K562 (cell line): Measurements from ENCODE around the gene ATP6V0A1. TPM values are rescaled to one million over a fixed set of nuclear protein-coding genes. Genes with fewer than 3 reads are reported as not detected.

Experiments used
- ARID1B ChIP-seq: fragments of 450-650 bp; IDR thresholded peaks from 2 replicates; pipeline ENCODE4 v1.6.1; 2016; ENCODE audit warnings: antibody characterized with exemption, mild to moderate bottlenecking, inconsistent platforms
- BRD4 ChIP-seq: fragments of 200-600 bp; sonication (generic); IDR thresholded peaks from 2 replicates; pipeline ENCODE4 v1.6.1; 2017; ENCODE audit warnings: inconsistent platforms
- CREM ChIP-seq: IDR thresholded peaks from 2 replicates; pipeline ENCODE4 v1.6.1; 2014; ENCODE audit warnings: antibody characterized with exemption, low read depth
- ELF2 ChIP-seq: fragments of 250-450 bp; sonication (Bioruptor Pico); IDR thresholded peaks from 2 replicates; pipeline ENCODE4 v1.5.0; 2021; ENCODE audit warnings: mild to moderate bottlenecking
- GABPA ChIP-seq: fragments of 200-800 bp; sonication (Bioruptor generic); conservative IDR thresholded peaks from 2 replicates; pipeline ENCODE4 v1.6.1; 2016; ENCODE audit warnings: low read depth, missing genetic modification characterization, missing compliant biosample characterization
- JUN ChIP-seq, 2 experiments: sonication (generic) in 1 of 2; formaldehyde crosslinking in 1 of 2; IDR thresholded peaks; 2 replicates each; pipeline versions ENCODE4 v1.6.1 to v1.8.0; 2012 to 2022; ENCODE audit warnings: borderline replicate concordance in 2 of 2, mild to moderate bottlenecking in 2 of 2, improper control_type of control experiment in 1 of 2, low read depth in 1 of 2, low read length in 1 of 2, missing genetic modification reagents in 1 of 2
- KAT7 ChIP-seq: sonication (generic); formaldehyde crosslinking; IDR thresholded peaks from 2 replicates; pipeline ENCODE4 v1.8.0; 2022; ENCODE audit warnings: missing genetic modification reagents, mild to moderate bottlenecking, borderline replicate concordance
- MCM3 ChIP-seq: fragments of 450-650 bp; IDR thresholded peaks from 2 replicates; pipeline ENCODE4 v1.6.1; 2016
- NR2C2 ChIP-seq, 2 experiments: fragments of 200-800 bp in 1 of 2; sonication (Bioruptor generic) in 1 of 2; sonication (generic) in 1 of 2; formaldehyde crosslinking in 1 of 2; IDR thresholded peaks; 2 replicates each; pipeline versions ENCODE4 v1.6.1 to v1.8.0; 2016 to 2022; ENCODE audit warnings: mild to moderate bottlenecking in 1 of 2, missing compliant biosample characterization in 1 of 2, missing genetic modification characterization in 1 of 2, missing genetic modification reagents in 1 of 2
- SIN3A ChIP-seq, 2 experiments: fragments of 150-350 bp in 1 of 2; IDR thresholded peaks; 2 replicates each; pipeline ENCODE4 v1.6.1; 2011 to 2016; ENCODE audit warnings: borderline replicate concordance in 2 of 2, low read depth in 2 of 2, low read length in 2 of 2, mild to moderate bottlenecking in 2 of 2, moderate library complexity in 2 of 2; ENCODE audit not compliant: control insufficient read depth in 1 of 2
- SMAD4 ChIP-seq: fragments of 250-450 bp; sonication (Bioruptor Pico); conservative IDR thresholded peaks from 2 replicates; pipeline ENCODE4 v1.8.0; 2021; ENCODE audit warnings: inconsistent platforms, mild to moderate bottlenecking, moderate library complexity
- ZBTB1 ChIP-seq: sonication (generic); formaldehyde crosslinking; IDR thresholded peaks from 2 replicates; pipeline ENCODE4 v1.8.1; 2023; ENCODE audit warnings: missing genetic modification reagents, low read depth, mild to moderate bottlenecking, borderline replicate concordance
- polyA plus RNA-seq, 8 experiments: library from polyadenylated mRNA; depleted of rRNA in 4 of 8; stranded (reverse) in 5 of 8; unstranded in 3 of 8; fragments of >200 nt; fragmentation: Nextera tagmentation in 2 of 8; fragmentation: Illumina TruSeq in 1 of 8; extraction: Ambion mirVana in 2 of 8; extraction: Trizol in 1 of 8; gene quantifications; 2 replicates each; pipeline versions ENCODE4 v1.2.1 to v1.2.3, GENCODE V29; 2011 to 2014; ENCODE audit warnings: inconsistent platforms in 1 of 8, missing spikeins in 1 of 8
- total RNA-seq, 7 experiments: library from RNA; depleted of rRNA in 6 of 7; stranded (reverse); fragments of >200 nt in 6 of 7; fragmentation: Illumina TruSeq in 2 of 7; extraction: Trizol in 2 of 7; gene quantifications; 2 replicates each; pipeline versions ENCODE4 v1.2.1 to v1.2.3, GENCODE V29; 2011 to 2021; ENCODE audit warnings: low replicate concordance in 1 of 7
- TF ChIP-seq, protein P1 (sequence below): sonication (generic); formaldehyde crosslinking; IDR thresholded peaks from 2 replicates; pipeline ENCODE4 v1.8.1; 2023; ENCODE audit warnings: mild to moderate bottlenecking, missing genetic modification reagents
- TF ChIP-seq, protein P2 (sequence below): fragments of 250-450 bp; sonication (Bioruptor Pico); IDR thresholded peaks from 2 replicates; pipeline ENCODE4 v1.4.0; 2020; ENCODE audit warnings: mild to moderate bottlenecking, moderate library complexity
- TF ChIP-seq, protein P3 (sequence below): fragments of 450-650 bp; IDR thresholded peaks from 2 replicates; pipeline ENCODE4 v1.6.1; 2016; ENCODE audit warnings: antibody characterized with exemption
- TF ChIP-seq, protein P4 (sequence below): sonication (generic); formaldehyde crosslinking; IDR thresholded peaks from 2 replicates; pipeline ENCODE4 v1.9.0; 2022; ENCODE audit warnings: mild to moderate bottlenecking, missing genetic modification reagents

The ATP6V0A1 gene
- total and polyA plus RNA-seq, 9 of the 15 experiments (the other 6 are each of a cell fraction or from before 2014, with no cell fraction given): 11.8 to 158 (median 75.5) TPM

DNA sequence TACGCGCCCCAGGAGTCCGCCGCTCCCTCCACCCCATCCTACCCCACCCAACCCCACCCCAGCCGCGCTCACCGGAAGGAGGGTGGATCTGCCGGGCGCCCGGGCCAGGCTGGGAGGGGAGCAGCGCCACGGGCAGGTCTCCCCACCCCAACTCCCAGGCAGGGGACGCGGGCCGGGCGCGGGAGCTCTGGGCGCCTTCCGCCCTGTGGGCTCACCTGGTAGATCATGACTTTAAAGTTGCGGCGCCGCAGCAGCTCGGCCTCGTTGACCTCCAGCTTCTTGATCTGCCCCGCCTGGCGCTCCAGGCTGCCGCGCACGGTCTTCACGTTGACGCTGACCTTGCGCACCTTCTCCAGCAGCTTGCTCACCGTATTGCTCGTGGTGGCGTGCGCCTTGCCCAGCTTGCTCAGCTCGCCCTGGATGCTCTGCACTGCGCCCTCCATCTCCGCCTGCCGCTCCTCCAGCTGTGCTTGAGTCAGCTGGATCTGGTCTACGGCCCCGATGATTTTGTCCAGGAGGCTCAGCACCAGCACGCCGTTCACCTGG, 36.2 kb upstream of the ATP6V0A1 start (continued):
- TF ChIP-seq, protein P1, sequence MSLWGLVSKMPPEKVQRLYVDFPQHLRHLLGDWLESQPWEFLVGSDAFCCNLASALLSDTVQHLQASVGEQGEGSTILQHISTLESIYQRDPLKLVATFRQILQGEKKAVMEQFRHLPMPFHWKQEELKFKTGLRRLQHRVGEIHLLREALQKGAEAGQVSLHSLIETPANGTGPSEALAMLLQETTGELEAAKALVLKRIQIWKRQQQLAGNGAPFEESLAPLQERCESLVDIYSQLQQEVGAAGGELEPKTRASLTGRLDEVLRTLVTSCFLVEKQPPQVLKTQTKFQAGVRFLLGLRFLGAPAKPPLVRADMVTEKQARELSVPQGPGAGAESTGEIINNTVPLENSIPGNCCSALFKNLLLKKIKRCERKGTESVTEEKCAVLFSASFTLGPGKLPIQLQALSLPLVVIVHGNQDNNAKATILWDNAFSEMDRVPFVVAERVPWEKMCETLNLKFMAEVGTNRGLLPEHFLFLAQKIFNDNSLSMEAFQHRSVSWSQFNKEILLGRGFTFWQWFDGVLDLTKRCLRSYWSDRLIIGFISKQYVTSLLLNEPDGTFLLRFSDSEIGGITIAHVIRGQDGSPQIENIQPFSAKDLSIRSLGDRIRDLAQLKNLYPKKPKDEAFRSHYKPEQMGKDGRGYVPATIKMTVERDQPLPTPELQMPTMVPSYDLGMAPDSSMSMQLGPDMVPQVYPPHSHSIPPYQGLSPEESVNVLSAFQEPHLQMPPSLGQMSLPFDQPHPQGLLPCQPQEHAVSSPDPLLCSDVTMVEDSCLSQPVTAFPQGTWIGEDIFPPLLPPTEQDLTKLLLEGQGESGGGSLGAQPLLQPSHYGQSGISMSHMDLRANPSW (CRISPR knock-in tag): peak; percentile 42; the same call in 1 of the 2 replicates
- TF ChIP-seq, protein P2, sequence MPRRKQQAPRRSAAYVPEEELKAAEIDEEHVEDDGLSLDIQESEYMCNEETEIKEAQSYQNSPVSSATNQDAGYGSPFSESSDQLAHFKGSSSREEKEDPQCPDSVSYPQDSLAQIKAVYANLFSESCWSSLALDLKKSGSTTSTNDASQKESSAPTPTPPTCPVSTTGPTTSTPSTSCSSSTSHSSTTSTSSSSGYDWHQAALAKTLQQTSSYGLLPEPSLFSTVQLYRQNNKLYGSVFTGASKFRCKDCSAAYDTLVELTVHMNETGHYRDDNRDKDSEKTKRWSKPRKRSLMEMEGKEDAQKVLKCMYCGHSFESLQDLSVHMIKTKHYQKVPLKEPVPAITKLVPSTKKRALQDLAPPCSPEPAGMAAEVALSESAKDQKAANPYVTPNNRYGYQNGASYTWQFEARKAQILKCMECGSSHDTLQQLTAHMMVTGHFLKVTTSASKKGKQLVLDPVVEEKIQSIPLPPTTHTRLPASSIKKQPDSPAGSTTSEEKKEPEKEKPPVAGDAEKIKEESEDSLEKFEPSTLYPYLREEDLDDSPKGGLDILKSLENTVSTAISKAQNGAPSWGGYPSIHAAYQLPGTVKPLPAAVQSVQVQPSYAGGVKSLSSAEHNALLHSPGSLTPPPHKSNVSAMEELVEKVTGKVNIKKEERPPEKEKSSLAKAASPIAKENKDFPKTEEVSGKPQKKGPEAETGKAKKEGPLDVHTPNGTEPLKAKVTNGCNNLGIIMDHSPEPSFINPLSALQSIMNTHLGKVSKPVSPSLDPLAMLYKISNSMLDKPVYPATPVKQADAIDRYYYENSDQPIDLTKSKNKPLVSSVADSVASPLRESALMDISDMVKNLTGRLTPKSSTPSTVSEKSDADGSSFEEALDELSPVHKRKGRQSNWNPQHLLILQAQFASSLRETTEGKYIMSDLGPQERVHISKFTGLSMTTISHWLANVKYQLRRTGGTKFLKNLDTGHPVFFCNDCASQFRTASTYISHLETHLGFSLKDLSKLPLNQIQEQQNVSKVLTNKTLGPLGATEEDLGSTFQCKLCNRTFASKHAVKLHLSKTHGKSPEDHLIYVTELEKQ (CRISPR knock-in tag): no peak
- TF ChIP-seq ARID1B (0 out of 2 replicates have a peak, but pooled peaks have one; percentile 4), GABPA (tag) (peak; percentile 35; the same call in 1 of the 2 replicates), CREM (peak; percentile 37; the same call in 1 of the 2 replicates), SIN3A (IDR thresholded peaks at IDR 0.05; ENCODE audit: borderline replicate concordance in 2 of 2, control insufficient read depth in 1 of 2, low read depth in 2 of 2, low read length in 2 of 2) (peak; percentile 22 to 57; a peak in 1 of 4 replicates), KAT7 (CRISPR knock-in tag) (0 out of 2 replicates have a peak, but pooled peaks have one; percentile 51), SMAD4 (CRISPR knock-in tag) (0 out of 2 replicates have a peak, but pooled peaks have one; percentile 8), JUN (IDR thresholded peaks at IDR 0.05; ENCODE audit: borderline replicate concordance, low read depth, low read length) (no peak), JUN (CRISPR knock-in tag; IDR thresholded peaks at IDR 0.05; ENCODE audit: borderline replicate concordance) (peak; percentile 50; the same call in 1 of the 2 replicates), NR2C2 (CRISPR knock-in tag; IDR thresholded peaks at IDR 0.05) (no peak), NR2C2 (tag; IDR thresholded peaks at IDR 0.05) (0 out of 2 replicates have a peak, but pooled peaks have one; percentile 15), ELF2 (CRISPR knock-in tag) (0 out of 2 replicates have a peak, but pooled peaks have one; percentile 50), MCM3 (no peak), ZBTB1 (peak; percentile 25; the same call in 1 of the 2 replicates), BRD4 (0 out of 2 replicates have a peak, but pooled peaks have one; percentile 9)
- TF ChIP-seq, protein P3, sequence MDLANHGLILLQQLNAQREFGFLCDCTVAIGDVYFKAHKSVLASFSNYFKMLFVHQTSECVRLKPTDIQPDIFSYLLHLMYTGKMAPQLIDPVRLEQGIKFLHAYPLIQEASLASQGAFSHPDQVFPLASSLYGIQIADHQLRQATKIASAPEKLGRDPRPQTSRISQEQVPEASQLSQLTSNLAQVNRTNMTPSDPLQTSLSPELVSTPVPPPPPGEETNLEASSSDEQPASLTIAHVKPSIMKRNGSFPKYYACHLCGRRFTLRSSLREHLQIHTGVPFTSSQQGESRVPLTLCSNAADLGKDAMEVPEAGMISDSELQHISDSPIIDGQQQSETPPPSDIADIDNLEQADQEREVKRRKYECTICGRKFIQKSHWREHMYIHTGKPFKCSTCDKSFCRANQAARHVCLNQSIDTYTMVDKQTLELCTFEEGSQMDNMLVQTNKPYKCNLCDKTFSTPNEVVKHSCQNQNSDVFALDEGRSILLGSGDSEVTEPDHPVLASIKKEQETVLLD: 0 out of 2 replicates have a peak, but pooled peaks have one; percentile 36
- TF ChIP-seq, protein P4, sequence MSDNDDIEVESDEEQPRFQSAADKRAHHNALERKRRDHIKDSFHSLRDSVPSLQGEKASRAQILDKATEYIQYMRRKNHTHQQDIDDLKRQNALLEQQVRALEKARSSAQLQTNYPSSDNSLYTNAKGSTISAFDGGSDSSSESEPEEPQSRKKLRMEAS (CRISPR knock-in tag): peak; percentile 30; the same call in 1 of the 2 replicates
